ENCODE measurements around the gene POLR2C. TPM values are rescaled to one million over a fixed set of nuclear protein-coding genes. Genes with fewer than 3 reads are reported as not detected.
"Not testable (repeated sequence)": the region's sequence is repeated elsewhere in the genome, so short reads cannot be mapped to it uniquely, and the experiment has no call there.

POLR2C gene
- total RNA-seq = 37.3 TPM
- long read RNA-seq, transcript POLR2C-201 (9 exons, 2,057 nt) = major isoform, 41 of 55 reads
- long read RNA-seq, partial matches to known transcripts = 7 of 55 reads
- long read RNA-seq, other reads (novel, unspliced or antisense) = 7 of 55 reads

GRCh38 chr16:57462209-57462977 is at the start of gene POLR2C:
POLR2C (plus strand) TSS chr16:57462679; CDS start chr16:57462725, 46 bp downstream.
- DNase-seq (peak; percentile 94), ATAC-seq (peak; percentile 89)
- intact Hi-C loops (cut with micrococcal nuclease) = loop anchor here (10.0 kb wide), 1 partner anchor 52 kb away; no protein-coding TSS in a partner anchor

GRCh38 chr16:57413301-57413730 is 49.2 kb upstream of the POLR2C start:
- no peak for DNase-seq
- ATAC-seq = no peak
- intact Hi-C loops (cut with micrococcal nuclease) = no loop called here

- intact Hi-C loops (cut with micrococcal nuclease) = no loop called here
- ATAC-seq (no peak), DNase-seq (no peak)
Observed at GRCh38 chr16:57413733-57414132, 48.7 kb upstream of the POLR2C start.

GRCh38 chr16:57416084-57416483 is 46.4 kb upstream of the POLR2C start:
- intact Hi-C loops (cut with micrococcal nuclease) = no loop called here
- ATAC-seq = no peak
- no peak for DNase-seq

- DNase-seq (no peak), ATAC-seq (no peak)
- intact Hi-C loops (cut with micrococcal nuclease) = no loop called here
Observed at GRCh38 chr16:57419506-57419905, 43.0 kb upstream of the POLR2C start.

- DNase-seq = peak; percentile 53
- intact Hi-C loops (cut with micrococcal nuclease) = loop anchor here (1.0 kb wide), 1 partner anchor 122 kb away; no protein-coding TSS in a partner anchor
Observed at GRCh38 chr16:57422026-57422944, 40.2 kb upstream of the POLR2C start.

GRCh38 chr16:57423152-57423551 is 39.3 kb upstream of the POLR2C start:
- intact Hi-C loops (cut with micrococcal nuclease) = no loop called here
- ATAC-seq (no peak), DNase-seq (no peak)

More at GRCh38 chr16:57422026-57422944, 40.2 kb upstream of the POLR2C start:
- ATAC-seq = peak; percentile 54

GRCh38 chr16:57424583-57424982 is 37.9 kb upstream of the POLR2C start:
- no peak for DNase-seq
- peak; percentile 71 for ATAC-seq
- intact Hi-C loops (cut with micrococcal nuclease) = no loop called here

GRCh38 chr16:57426356-57426755 is 36.1 kb upstream of the POLR2C start:
- intact Hi-C loops (cut with micrococcal nuclease) = no loop called here
- ATAC-seq = no peak
- DNase-seq = no peak

GRCh38 chr16:57427307-57427706 is 35.2 kb upstream of the POLR2C start:
- intact Hi-C loops (cut with micrococcal nuclease) = no loop called here
- no peak for ATAC-seq
- DNase-seq = no peak

GRCh38 chr16:57427824-57428223 is 34.7 kb upstream of the POLR2C start:
- intact Hi-C loops (cut with micrococcal nuclease) = no loop called here
- no peak for ATAC-seq
- no peak for DNase-seq

GRCh38 chr16:57430955-57431354 is 31.5 kb upstream of the POLR2C start:
- ATAC-seq (no peak), DNase-seq (no peak)
- intact Hi-C loops (cut with micrococcal nuclease) = no loop called here

- DNase-seq (no peak), ATAC-seq (no peak)
- intact Hi-C loops (cut with micrococcal nuclease) = no loop called here
Observed at GRCh38 chr16:57432505-57432904, 30.0 kb upstream of the POLR2C start.

- no peak for DNase-seq
Observed at GRCh38 chr16:57432989-57433388, 29.5 kb upstream of the POLR2C start.

GRCh38 chr16:57434003-57434402 is 28.5 kb upstream of the POLR2C start:
- DNase-seq = no peak
- no peak for ATAC-seq
- intact Hi-C loops (cut with micrococcal nuclease) = no loop called here

More at GRCh38 chr16:57432989-57433388, 29.5 kb upstream of the POLR2C start:
- no peak for ATAC-seq
- intact Hi-C loops (cut with micrococcal nuclease) = no loop called here

GRCh38 chr16:57435838-57436237 is 26.6 kb upstream of the POLR2C start:
- DNase-seq = no peak
- no peak for ATAC-seq
- intact Hi-C loops (cut with micrococcal nuclease) = no loop called here

- ATAC-seq; intact Hi-C loops (cut with micrococcal nuclease); DNase-seq: not testable (repeated sequence)
Observed at GRCh38 chr16:57439947-57440346, 22.5 kb upstream of the POLR2C start.

- DNase-seq; intact Hi-C loops (cut with micrococcal nuclease); ATAC-seq: not testable (repeated sequence)
Observed at GRCh38 chr16:57440551-57440950, 21.9 kb upstream of the POLR2C start.

- DNase-seq (no peak), ATAC-seq (no peak)
- intact Hi-C loops (cut with micrococcal nuclease) = no loop called here
Observed at GRCh38 chr16:57444711-57445110, 17.8 kb upstream of the POLR2C start.

- intact Hi-C loops (cut with micrococcal nuclease) = no loop called here
- DNase-seq = no peak
- no peak for ATAC-seq
Observed at GRCh38 chr16:57445510-57445909, 17.0 kb upstream of the POLR2C start.
